ENCODE data around the gene MOSPD3. TPM values are rescaled to one million over a fixed set of nuclear protein-coding genes. Genes with fewer than 3 reads are reported as not detected.

MOSPD3 gene
- total RNA-seq, 3 donors from 2014 or later: 8.8 to 12.6 (median 11.8) TPM

- peak in 1 of 2 donors; percentile 52 for DNase-seq (ENCODE audit: low spot score in 2 of 2)
Measured at GRCh38 chr7:100583132-100584053, 28.9 kb upstream of the MOSPD3 start.

GRCh38 chr7:100584054-100584682 lies 28.2 kb upstream of the MOSPD3 start:
- Histone ChIP-seq H3K4me3 (peak overlapping the region; percentile 91 to 97 (median 95)), H3K27me3 (no peaks in the 10 kb centered on the region), H3K27ac (peak overlapping the region; percentile 98 to 99), H3K36me3 (peaks cover 7% of the 10 kb centered on the region), H3K4me1 (peaks cover 5 to 23% of the 10 kb centered on the region in 2 donors), H3K9me3 (no peaks in the 10 kb centered on the region)
- TF ChIP-seq CTCF (IDR thresholded peaks at IDR 0.05) (no peak), POLR2A (IDR thresholded peaks at IDR 0.05) (no peak), POLR2AphosphoS5 (IDR thresholded peaks at IDR 0.05) (no peak)
- intact Hi-C loops (cut with DNase I; ENCODE audit: low total_unique reads): no loop called here
- peak in 1 of 2 donors; percentile 43 for DNase-seq (ENCODE audit: low spot score in 2 of 2)

More at GRCh38 chr7:100583132-100584053, 28.9 kb upstream of the MOSPD3 start:
- Histone ChIP-seq H3K36me3 (peaks cover 7% of the 10 kb centered on the region), H3K27me3 (no peaks in the 10 kb centered on the region), H3K27ac (peak overlapping the region; percentile 98 to 99), H3K9me3 (no peaks in the 10 kb centered on the region), H3K4me3 (peak overlapping the region; percentile 91 to 97 (median 95)), H3K4me1 (peaks cover 5 to 23% of the 10 kb centered on the region in 2 donors)
- TF ChIP-seq POLR2AphosphoS5 (IDR thresholded peaks at IDR 0.05): no peak
- TF ChIP-seq CTCF (IDR thresholded peaks at IDR 0.05): no peak
- TF ChIP-seq POLR2A (IDR thresholded peaks at IDR 0.05): no peak
- intact Hi-C loops (cut with DNase I; ENCODE audit: low total_unique reads): no loop called here

- H3K4me1 ChIP-seq: peaks cover 5 to 23% of the 10 kb centered on the region in 2 donors
- H3K27ac ChIP-seq: peak overlapping the region; percentile 98 to 99
- TF ChIP-seq POLR2AphosphoS5 (IDR thresholded peaks at IDR 0.05) (no peak), POLR2A (IDR thresholded peaks at IDR 0.05) (no peak), CTCF (IDR thresholded peaks at IDR 0.05) (no peak)
Measured at GRCh38 chr7:100584683-100585510, 27.4 kb upstream of the MOSPD3 start.

GRCh38 chr7:100585511-100586265 lies 26.7 kb upstream of the MOSPD3 start, which contains the start of gene LRCH4:
Gene LRCH4 (minus strand): TSS chr7:100586129. CDS start chr7:100586100, 29 bp downstream.
- Histone ChIP-seq H3K27me3 (no peaks in the 10 kb centered on the region), H3K9me3 (no peaks in the 10 kb centered on the region), H3K4me1 (peaks cover 5 to 23% of the 10 kb centered on the region in 2 donors), H3K27ac (peak within 1 kb of the TSS; percentile 98 to 99), H3K36me3 (peaks cover 7% of the 10 kb centered on the region), H3K4me3 (peak within 1 kb of the TSS; percentile 91 to 97 (median 95))
- DNase-seq (ENCODE audit: low spot score in 2 of 2): peak; percentile 53 to 56
- intact Hi-C loops (cut with DNase I; ENCODE audit: low total_unique reads): no loop called here
- TF ChIP-seq POLR2A (IDR thresholded peaks at IDR 0.05) (peak; percentile 98), POLR2AphosphoS5 (IDR thresholded peaks at IDR 0.05) (peak; percentile 98 to 99 (median 98)), CTCF (IDR thresholded peaks at IDR 0.05) (no peak)

More at GRCh38 chr7:100584683-100585510, 27.4 kb upstream of the MOSPD3 start:
- peak in 1 of 2 donors; percentile 53 for DNase-seq (ENCODE audit: low spot score in 2 of 2)
- H3K9me3 ChIP-seq: no peaks in the 10 kb centered on the region
- peak overlapping the region; percentile 91 to 97 (median 95) for H3K4me3 ChIP-seq
- intact Hi-C loops (cut with DNase I; ENCODE audit: low total_unique reads): no loop called here
- peaks cover 7% of the 10 kb centered on the region for H3K36me3 ChIP-seq
- H3K27me3 ChIP-seq: no peaks in the 10 kb centered on the region
